Eye (tissue), 1 donor: ENCODE data around the gene ZFAND5.

Source experiments
- DNase-seq: peaks from one replicate; pipeline ENCODE4 v3.0.0-alpha.2; 2015

ZFAND5 gene

DNA sequence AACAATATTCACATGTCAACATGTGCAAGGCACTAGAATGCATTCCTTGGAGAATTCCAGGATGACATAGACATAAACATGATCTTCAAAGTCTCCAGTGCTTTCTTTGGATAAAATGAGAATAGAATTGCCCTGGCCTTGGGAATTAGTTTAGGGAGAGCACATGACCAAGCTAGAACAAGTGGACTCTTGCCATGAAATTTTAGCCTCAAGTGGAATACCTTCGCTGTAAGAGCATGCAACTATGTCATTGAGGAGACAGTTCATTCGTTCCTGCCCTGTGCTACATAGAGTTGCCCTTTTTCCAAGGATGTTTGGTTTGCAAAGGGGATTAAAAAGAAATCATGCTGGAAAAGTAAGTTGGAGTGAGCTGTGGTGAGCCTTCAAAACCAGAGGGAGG, 42.7 kb downstream of the ZFAND5 start:
- no peak for DNase-seq

- peak; percentile 72 for DNase-seq
These were observed 49.3 kb downstream of the ZFAND5 start for GRCh38 chr9:72315510-72316311.

DNA sequence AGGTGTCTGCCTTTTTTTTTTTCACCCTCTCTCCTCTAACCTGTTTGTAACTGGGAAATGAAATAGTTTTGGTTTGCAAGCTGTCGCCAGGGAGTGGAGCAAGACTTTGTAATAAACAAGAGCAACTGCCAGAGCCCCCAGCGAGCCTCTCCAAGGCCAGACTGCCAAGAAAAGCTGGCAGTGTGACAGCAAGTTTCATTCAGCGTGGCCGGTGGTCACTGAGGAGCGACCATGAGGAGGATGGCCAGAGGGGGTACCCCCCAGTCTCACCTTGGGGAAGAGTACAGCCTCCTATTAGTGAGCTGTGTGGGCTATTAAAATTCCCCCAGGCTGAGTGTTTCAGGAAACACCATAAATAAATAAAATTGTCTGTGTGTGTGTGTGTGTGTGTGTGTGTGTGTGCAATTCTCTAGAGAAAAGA, 49.9 kb downstream of the ZFAND5 start:
- DNase-seq, result peak; percentile 69

GRCh38 chr9:72313507-72313906, 51.5 kb downstream of the ZFAND5 start:
- DNase-seq, result no peak

GRCh38 chr9:72312386-72312987, 52.5 kb downstream of the ZFAND5 start:
- DNase-seq, result no peak

DNA sequence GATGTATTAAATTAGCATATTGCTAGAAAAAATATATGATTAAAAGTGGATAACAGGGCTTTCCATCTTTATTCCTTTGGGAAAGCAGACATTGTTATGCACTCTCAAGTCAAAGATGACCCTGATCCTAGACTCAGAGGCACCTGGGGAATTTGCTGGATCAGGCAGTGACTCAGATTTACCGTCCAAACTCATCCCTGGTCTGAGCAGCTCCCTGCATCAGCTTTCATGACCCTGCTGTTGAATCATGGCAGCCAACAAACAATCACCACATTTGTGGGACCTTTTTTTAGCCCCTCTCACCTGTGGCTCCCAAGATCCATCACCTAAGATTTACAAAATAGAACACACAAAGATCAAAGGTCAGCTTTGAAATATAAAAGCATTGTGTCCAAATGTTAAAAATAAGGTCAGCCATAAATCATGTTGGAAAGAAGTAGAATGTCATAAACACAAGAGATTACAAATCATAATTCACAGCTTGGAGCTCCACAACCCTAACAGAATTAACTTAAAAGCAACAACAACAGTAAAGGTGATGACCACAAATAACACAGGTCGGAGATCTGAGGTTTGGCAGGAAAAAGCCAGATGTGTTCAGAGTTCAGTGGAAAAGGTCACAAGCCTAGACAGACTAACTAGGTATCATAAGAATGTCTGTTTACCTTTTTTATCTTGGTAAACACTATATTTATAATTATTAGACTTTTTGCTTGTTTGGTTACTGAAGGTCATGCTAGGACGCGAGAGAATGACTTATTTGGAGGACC, 55.5 kb downstream of the ZFAND5 start:
- no peak for DNase-seq

- no peak for DNase-seq
These were observed 58.2 kb downstream of the ZFAND5 start for GRCh38 chr9:72306761-72307160.

DNA sequence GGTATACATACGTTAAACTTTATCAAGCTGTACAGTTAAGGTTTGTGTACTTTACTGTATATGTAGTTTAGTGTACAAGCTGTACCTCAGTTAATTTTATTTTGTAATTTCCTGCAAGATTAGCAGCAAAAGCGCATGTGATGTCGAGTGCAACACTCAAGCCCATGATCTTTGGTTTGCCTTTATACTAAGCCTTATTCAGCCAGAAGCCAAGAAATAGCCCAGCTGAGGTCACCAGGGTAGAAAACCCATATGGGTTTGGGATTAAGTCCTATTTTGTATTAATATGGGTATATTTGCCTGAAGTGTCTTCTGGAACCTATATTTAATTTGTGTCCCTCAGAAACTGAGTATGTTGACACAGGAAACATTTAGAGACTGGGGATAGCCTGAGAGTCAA, 59.3 kb downstream of the ZFAND5 start:
- no peak for DNase-seq

DNA sequence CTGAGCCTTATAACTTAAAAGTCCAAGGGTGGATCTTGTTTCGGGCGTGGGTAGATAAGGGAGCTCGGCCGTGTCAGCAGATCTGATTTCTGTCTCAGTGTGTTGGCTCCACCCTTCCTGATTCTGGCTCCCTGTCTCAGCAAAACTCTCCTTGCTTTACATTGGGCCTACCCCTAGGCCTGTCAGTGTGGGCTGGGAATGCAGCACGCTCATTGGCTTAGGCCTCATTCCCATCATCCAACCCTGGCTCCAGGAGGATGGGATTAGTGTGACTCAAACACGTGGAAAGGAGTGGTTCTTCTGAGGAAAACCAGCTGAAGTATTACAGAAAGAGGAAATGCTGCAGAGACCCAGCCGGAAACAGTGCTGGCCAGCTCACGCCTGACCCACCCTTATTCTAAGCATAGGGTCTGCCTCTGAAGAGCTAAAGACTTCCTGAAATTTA, 59.9 kb downstream of the ZFAND5 start:
- peak; percentile 14 for DNase-seq

- no peak for DNase-seq
These were observed 60.5 kb downstream of the ZFAND5 start for GRCh38 chr9:72304538-72304937.
